Measurements from ENCODE around the gene RALGAPA2. TPM values are rescaled to one million over a fixed set of nuclear protein-coding genes. Genes with fewer than 3 reads are reported as not detected.
A peak's percentile ranks its signal among the peaks of the same experiment; 100 is the strongest.
"Not testable (repeated sequence)": the region's sequence is repeated elsewhere in the genome, so short reads cannot be mapped to it uniquely, and the experiment has no call there.

The RALGAPA2 gene
- total RNA-seq, 4 donors from 2014 or later, result 54.3 to 67.6 (median 60.3) TPM

- Histone ChIP-seq H3K27me3 (peaks cover 0 to 47% of the 10 kb centered on the region in 2 donors), H3K36me3 (no peaks in the 10 kb centered on the region), H3K4me3 (no peak overlapping the region), H3K27ac (no peak overlapping the region), H3K9me3 (no peaks in the 10 kb centered on the region), H3K4me1 (peaks cover 0 to 41% (median 7%) of the 10 kb centered on the region in 4 donors)
- no peak for DNase-seq
- TF ChIP-seq CTCF (IDR thresholded peaks at IDR 0.05) (no peak), POLR2A (IDR thresholded peaks at IDR 0.05) (no peak)
Observed at GRCh38 chr20:20363434-20363798, 349.0 kb downstream of the RALGAPA2 start.

- DNase-seq, result no peak
- Histone ChIP-seq H3K4me1 (peaks cover 0 to 39% (median 6%) of the 10 kb centered on the region in 4 donors), H3K9me3 (no peaks in the 10 kb centered on the region), H3K27me3 (peaks cover 0 to 46% of the 10 kb centered on the region in 2 donors), H3K4me3 (no peak overlapping the region), H3K36me3 (no peaks in the 10 kb centered on the region), H3K27ac (no peak overlapping the region)
- TF ChIP-seq CTCF (IDR thresholded peaks at IDR 0.05) (no peak), POLR2A (IDR thresholded peaks at IDR 0.05) (no peak)
Observed at GRCh38 chr20:20362774-20363433, 349.5 kb downstream of the RALGAPA2 start.

GRCh38 chr20:20360464-20360863 is 352.0 kb downstream of the RALGAPA2 start:
- peak in 1 of 3 donors; percentile 62 for DNase-seq
- H3K4me1 ChIP-seq, result peaks cover 0 to 23% (median 0%) of the 10 kb centered on the region in 4 donors

GRCh38 chr20:20359628-20360027 is 352.8 kb downstream of the RALGAPA2 start:
- H3K36me3 ChIP-seq, result no peaks in the 10 kb centered on the region
- TF ChIP-seq CTCF (IDR thresholded peaks at IDR 0.05) (no peak), POLR2A (IDR thresholded peaks at IDR 0.05) (no peak)
- H3K4me1 ChIP-seq, result peaks cover 0 to 23% (median 0%) of the 10 kb centered on the region in 4 donors
- no peak for DNase-seq
- H3K27me3 ChIP-seq, result peaks cover 0 to 13% of the 10 kb centered on the region in 2 donors
- no peak overlapping the region for H3K27ac ChIP-seq
- no peak overlapping the region for H3K4me3 ChIP-seq
- H3K9me3 ChIP-seq, result no peaks in the 10 kb centered on the region

More at GRCh38 chr20:20360464-20360863, 352.0 kb downstream of the RALGAPA2 start:
- no peak overlapping the region for H3K27ac ChIP-seq
- H3K4me3 ChIP-seq, result no peak overlapping the region
- peaks cover 0 to 22% of the 10 kb centered on the region in 2 donors for H3K27me3 ChIP-seq
- TF ChIP-seq POLR2A (IDR thresholded peaks at IDR 0.05) (no peak), CTCF (IDR thresholded peaks at IDR 0.05) (peak; percentile 30 to 77 (median 69))
- H3K9me3 ChIP-seq, result no peaks in the 10 kb centered on the region
- H3K36me3 ChIP-seq, result no peaks in the 10 kb centered on the region

- Histone ChIP-seq H3K27ac (no peak overlapping the region), H3K9me3 (no peaks in the 10 kb centered on the region), H3K27me3 (peaks cover 0 to 5% of the 10 kb centered on the region in 2 donors), H3K36me3 (no peaks in the 10 kb centered on the region), H3K4me3 (no peak overlapping the region), H3K4me1 (peaks cover 0 to 16% (median 0%) of the 10 kb centered on the region in 4 donors)
- DNase-seq, result no peak
- TF ChIP-seq CTCF (IDR thresholded peaks at IDR 0.05) (no peak), POLR2A (IDR thresholded peaks at IDR 0.05) (no peak)
Observed at GRCh38 chr20:20358801-20359200, 353.6 kb downstream of the RALGAPA2 start.

GRCh38 chr20:20355503-20355902 is 356.9 kb downstream of the RALGAPA2 start:
- not testable (repeated sequence) for H3K4me1 ChIP-seq

More at GRCh38 chr20:20355503-20355902, 356.9 kb downstream of the RALGAPA2 start:
- DNase-seq, H3K27ac ChIP-seq, H3K36me3 ChIP-seq, H3K4me3 ChIP-seq, H3K9me3 ChIP-seq, H3K27me3 ChIP-seq: not testable (repeated sequence)

Data from Peyer's patch (tissue), 4 donors.